HepG2 (cell line): ENCODE measurements around the gene MGST2. TPM values are rescaled to one million over a fixed set of nuclear protein-coding genes. Genes with fewer than 3 reads are reported as not detected.

ENCODE experiments used
- ARID5B ChIP-seq: IDR thresholded peaks from 2 replicates; pipeline ENCODE4 v1.4.0; 2020; ENCODE audit warnings: mild to moderate bottlenecking, missing genetic modification reagents
- BRD4 ChIP-seq: sonication (generic); formaldehyde crosslinking; IDR thresholded peaks from 2 replicates; pipeline ENCODE4 v1.4.0; 2020; ENCODE audit warnings: missing genetic modification reagents
- CSRNP1 ChIP-seq: sonication (generic); formaldehyde crosslinking; IDR thresholded peaks from 2 replicates; pipeline ENCODE4 v1.8.1; 2023; ENCODE audit warnings: mild to moderate bottlenecking, missing genetic modification reagents
- DPF2 ChIP-seq: sonication (generic); formaldehyde crosslinking; IDR thresholded peaks from 2 replicates; pipeline ENCODE4 v1.4.0; 2020; ENCODE audit warnings: mild to moderate bottlenecking, low read depth, missing genetic modification reagents, borderline replicate concordance
- FOSL1 ChIP-seq: sonication (generic); formaldehyde crosslinking; IDR thresholded peaks from 2 replicates; pipeline ENCODE4 v1.9.0; 2021; ENCODE audit warnings: missing genetic modification reagents, borderline replicate concordance
- FOXO1 ChIP-seq: sonication (generic); formaldehyde crosslinking; IDR thresholded peaks from 2 replicates; pipeline ENCODE4 v1.4.0; 2020; ENCODE audit warnings: missing genetic modification reagents
- HMG20B ChIP-seq: conservative IDR thresholded peaks from 2 replicates; pipeline ENCODE4 v1.6.1; 2016; ENCODE audit warnings: missing genetic modification reagents, missing compliant biosample characterization
- ISL2 ChIP-seq: sonication (generic); formaldehyde crosslinking; IDR thresholded peaks from 2 replicates; pipeline ENCODE4 v1.5.0; 2020; ENCODE audit warnings: missing genetic modification reagents
- KLF16 ChIP-seq, 2 experiments: sonication (generic) in 1 of 2; formaldehyde crosslinking in 1 of 2; IDR thresholded peaks; 2 replicates each; pipeline versions ENCODE4 v1.6.1 to v1.8.0; 2016 to 2023; ENCODE audit warnings: missing genetic modification reagents in 2 of 2, missing compliant biosample characterization in 1 of 2
- MLLT10 ChIP-seq: sonication (generic); formaldehyde crosslinking; IDR thresholded peaks from 2 replicates; pipeline ENCODE4 v1.4.0; 2020; ENCODE audit warnings: missing genetic modification reagents
- NR3C1 ChIP-seq: sonication (generic); formaldehyde crosslinking; IDR thresholded peaks from 2 replicates; pipeline ENCODE4 v1.4.0; 2020; ENCODE audit warnings: missing genetic modification reagents
- PRMT3 ChIP-seq: sonication (generic); formaldehyde crosslinking; IDR thresholded peaks from 2 replicates; pipeline ENCODE4 v1.8.1; 2022; ENCODE audit warnings: low read depth, mild to moderate bottlenecking, moderate library complexity, missing genetic modification reagents, borderline replicate concordance
- RAD21 ChIP-seq: fragments of 450-650 bp; formaldehyde crosslinking; IDR thresholded peaks from 2 replicates; pipeline ENCODE4 v1.5.0; 2020; ENCODE audit warnings: mild to moderate bottlenecking
- RARA ChIP-seq: IDR thresholded peaks from 2 replicates; pipeline ENCODE4 v1.6.1; 2016; ENCODE audit warnings: missing genetic modification reagents, missing compliant biosample characterization
- RXRB ChIP-seq: IDR thresholded peaks from 2 replicates; pipeline ENCODE4 v1.6.1; 2016; ENCODE audit warnings: borderline replicate concordance, missing genetic modification reagents, missing compliant biosample characterization
- SPEN ChIP-seq: sonication (generic); formaldehyde crosslinking; IDR thresholded peaks from 2 replicates; pipeline ENCODE4 v1.5.1; 2020; ENCODE audit warnings: low read depth, mild to moderate bottlenecking, missing genetic modification reagents
- ZFX ChIP-seq: sonication (generic); formaldehyde crosslinking; IDR thresholded peaks from 2 replicates; pipeline ENCODE4 v1.4.0; 2020; ENCODE audit warnings: mild to moderate bottlenecking, low read depth, missing genetic modification reagents, moderate library complexity
- ZKSCAN8 ChIP-seq: IDR thresholded peaks from 2 replicates; pipeline ENCODE4 v1.6.1; 2016; ENCODE audit warnings: borderline replicate concordance, missing genetic modification reagents, missing compliant biosample characterization
- ZNF280D ChIP-seq: sonication (generic); formaldehyde crosslinking; IDR thresholded peaks from 2 replicates; pipeline ENCODE4 v1.5.1; 2020; ENCODE audit warnings: mild to moderate bottlenecking, missing genetic modification reagents
- ZNF652 ChIP-seq: IDR thresholded peaks from 2 replicates; pipeline ENCODE4 v1.6.1; 2016; ENCODE audit warnings: low read depth, borderline replicate concordance
- polyA plus RNA-seq, 8 experiments: library from polyadenylated mRNA; depleted of rRNA in 3 of 8; stranded (reverse) in 7 of 8; unstranded in 1 of 8; fragments of >200 nt; fragmentation: Illumina TruSeq in 4 of 8; extraction: Trizol in 4 of 8; gene quantifications; 2 replicates each; pipeline versions ENCODE4 v1.2.1 to v1.2.3, GENCODE V29; 2011 to 2016; ENCODE audit warnings: low read depth in 4 of 8, missing spikeins in 1 of 8, mixed read lengths in 1 of 8; ENCODE audit not compliant: insufficient read depth in 1 of 8
- total RNA-seq, 5 experiments: library from RNA; depleted of rRNA; stranded (reverse); fragments of >200 nt; fragmentation: Illumina TruSeq; extraction: Trizol; gene quantifications; 2 replicates each; pipeline ENCODE4 v1.2.3, GENCODE V29; 2016; ENCODE audit warnings: low read depth in 1 of 5

Gene MGST2
- total and polyA plus RNA-seq, 2 of the 13 experiments (the other 11 are each of a cell fraction or from before 2014, with no cell fraction given), result 205 to 416 TPM

GRCh38 chr4:139692309-139693012 lies 26.8 kb downstream of the MGST2 start (continued):
- peak; percentile 93 for TF ChIP-seq ISL2
- peak; percentile 47; the same call in 1 of the 2 replicates for TF ChIP-seq ZNF652 (CRISPR knock-in tag)
- peak; percentile 19; the same call in 1 of the 2 replicates for TF ChIP-seq ZNF280D
- TF ChIP-seq FOXO1 (CRISPR knock-in tag), result peak; percentile 87
- peak; percentile 43; the same call in 1 of the 2 replicates for TF ChIP-seq SPEN
- TF ChIP-seq KLF16 (CRISPR knock-in tag; IDR thresholded peaks at IDR 0.05), result peak in 1 of 2 experiments; percentile 57; a peak in 1 of 4 replicates
- peak; percentile 35 for TF ChIP-seq ZFX (CRISPR knock-in tag)
- peak; percentile 73 for TF ChIP-seq HMG20B (CRISPR knock-in tag)
- TF ChIP-seq CSRNP1 (CRISPR knock-in tag), result 0 out of 2 replicates have a peak, but pooled peaks have one; percentile 2
- peak; percentile 94 for TF ChIP-seq RXRB
- TF ChIP-seq ZKSCAN8 (CRISPR knock-in tag), result 0 out of 2 replicates have a peak, but pooled peaks have one; percentile 54
- TF ChIP-seq RAD21 (CRISPR knock-in tag), result 0 out of 2 replicates have a peak, but pooled peaks have one; percentile 10
- TF ChIP-seq RARA (CRISPR knock-in tag), result peak; percentile 90
- no peak for TF ChIP-seq NR3C1 (CRISPR knock-in tag)
- peak; percentile 95 for TF ChIP-seq DPF2
- peak; percentile 22; the same call in 1 of the 2 replicates for TF ChIP-seq FOSL1 (CRISPR knock-in tag)
- TF ChIP-seq PRMT3 (CRISPR knock-in tag), result no peak
- no peak for TF ChIP-seq MLLT10 (CRISPR knock-in tag)
- TF ChIP-seq BRD4 (CRISPR knock-in tag), result no peak; the same call in 1 of the 2 replicates
- TF ChIP-seq ARID5B (CRISPR knock-in tag), result peak; percentile 96
